Stimulated activated naive CD4-positive, alpha-beta T cell (primary cell): ENCODE measurements around the gene WFDC5.
"Not testable (repeated sequence)": the region's sequence is repeated elsewhere in the genome, so short reads cannot be mapped to it uniquely, and the experiment has no call there.

ENCODE experiments used
- DNase-seq, 6 experiments: peaks; one replicate each; lab custom pipeline; 2025; lab: John Stamatoyannopoulos, UW

Gene WFDC5

DNA sequence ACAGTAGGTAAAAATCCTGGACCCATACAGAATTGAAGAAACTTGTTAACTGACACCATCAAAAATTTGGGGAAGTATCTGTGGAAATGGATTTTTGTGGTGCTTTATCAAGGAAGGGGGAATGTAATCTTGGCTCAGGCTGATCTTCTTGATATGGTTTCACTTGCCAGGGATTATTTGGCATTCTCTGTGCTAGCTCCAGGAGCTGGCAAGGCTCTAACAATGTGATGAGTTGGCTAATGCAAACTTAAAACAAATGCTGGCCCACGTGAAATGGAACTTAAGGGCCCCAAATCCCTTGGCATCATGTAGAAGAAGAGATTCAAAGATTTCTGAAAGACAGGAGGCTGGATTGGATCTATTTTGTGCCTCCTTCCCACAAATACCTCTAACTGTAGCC, 27.2 kb downstream of the WFDC5 start:
- DNase-seq, result no peak

DNA sequence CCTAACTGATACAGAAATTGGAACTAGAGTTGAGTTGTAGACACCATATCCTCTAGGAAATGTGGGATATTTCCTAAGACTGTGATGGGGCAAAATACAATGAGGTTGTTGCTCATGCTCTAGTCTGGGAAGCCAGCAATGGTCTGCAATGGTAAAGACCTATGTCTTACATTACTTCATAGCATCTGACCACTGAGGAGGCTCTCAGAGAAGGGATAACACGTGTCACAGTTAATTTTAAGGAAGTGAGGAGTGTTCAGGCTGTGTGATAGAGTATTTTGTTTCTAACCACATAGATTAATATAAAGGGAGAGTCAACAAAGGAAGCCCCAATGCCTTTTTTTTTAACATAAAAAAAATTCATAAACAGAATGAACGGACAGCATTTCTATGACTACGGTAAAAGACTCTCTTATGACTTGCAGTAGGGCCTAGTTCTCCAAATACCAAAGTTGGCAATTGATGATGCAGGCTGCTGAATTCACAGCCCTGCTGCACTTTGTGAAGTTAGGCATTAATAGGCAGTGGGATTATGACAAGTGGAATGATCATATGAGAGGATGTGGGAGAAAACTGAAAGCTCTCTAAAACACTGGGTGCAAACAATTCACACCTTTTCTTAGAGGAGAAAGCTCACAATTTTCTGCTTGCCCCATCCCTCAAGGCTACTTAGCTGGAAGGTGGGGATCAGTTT, 27.7 kb downstream of the WFDC5 start:
- DNase-seq, result no peak

DNA sequence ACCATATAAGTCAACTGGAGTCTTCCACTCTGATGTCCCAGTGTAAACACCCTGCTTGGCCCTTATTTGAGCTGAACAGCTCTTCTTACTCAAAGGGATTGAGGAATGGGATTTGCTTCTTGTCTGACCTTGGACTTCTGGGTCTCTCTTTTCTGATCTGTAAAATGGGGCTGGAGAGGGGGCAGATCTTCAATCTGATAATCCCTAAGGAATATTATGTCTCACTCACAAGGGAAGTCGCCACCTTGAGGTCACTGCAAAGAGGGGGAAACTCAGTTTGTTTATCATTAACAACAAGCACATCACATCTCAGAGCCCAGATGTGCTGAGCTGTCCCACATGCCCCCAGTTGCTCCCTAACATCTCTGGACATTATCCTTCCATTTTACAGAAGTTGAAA, 29.1 kb downstream of the WFDC5 start:
- DNase-seq, result no peak

DNA sequence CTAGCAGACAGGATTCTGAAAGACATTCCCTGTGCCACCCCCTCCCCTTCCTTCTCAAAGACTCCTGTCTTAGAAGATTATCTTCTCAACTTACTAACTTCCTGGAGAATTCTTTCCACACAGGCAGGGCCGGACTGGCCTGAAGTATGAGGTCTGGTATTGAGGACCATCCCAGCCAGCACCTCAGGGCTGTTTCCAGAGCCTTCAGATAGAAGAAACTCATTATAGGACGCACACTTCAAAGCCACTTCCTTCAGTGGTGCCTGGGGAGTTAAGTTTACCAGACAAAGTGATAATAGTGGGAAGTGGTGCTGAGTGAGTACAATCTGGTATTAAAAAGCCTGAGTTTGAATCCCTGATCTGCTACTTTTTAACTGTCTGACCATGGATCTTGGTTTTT, 29.7 kb downstream of the WFDC5 start:
- DNase-seq, result no peak

DNA sequence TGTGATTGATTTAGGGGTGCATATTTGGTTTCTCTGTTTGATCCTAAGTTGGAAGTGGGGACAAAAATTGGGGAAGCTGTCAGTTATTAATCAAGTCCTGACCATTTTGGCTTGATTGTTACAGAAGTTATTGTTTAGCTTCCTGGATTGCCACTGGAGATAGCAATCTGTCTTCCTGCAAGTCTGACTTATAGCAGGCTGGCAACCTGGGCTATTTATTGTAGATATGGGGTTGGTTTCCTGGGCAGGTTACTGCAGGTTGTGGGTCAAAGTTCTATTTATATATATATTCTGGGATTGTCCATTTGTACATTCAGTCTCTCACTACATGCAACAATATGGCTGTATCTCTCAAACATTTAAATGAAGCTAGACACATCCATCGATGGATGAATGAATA, 31.8 kb downstream of the WFDC5 start:
- DNase-seq, result no peak

DNA sequence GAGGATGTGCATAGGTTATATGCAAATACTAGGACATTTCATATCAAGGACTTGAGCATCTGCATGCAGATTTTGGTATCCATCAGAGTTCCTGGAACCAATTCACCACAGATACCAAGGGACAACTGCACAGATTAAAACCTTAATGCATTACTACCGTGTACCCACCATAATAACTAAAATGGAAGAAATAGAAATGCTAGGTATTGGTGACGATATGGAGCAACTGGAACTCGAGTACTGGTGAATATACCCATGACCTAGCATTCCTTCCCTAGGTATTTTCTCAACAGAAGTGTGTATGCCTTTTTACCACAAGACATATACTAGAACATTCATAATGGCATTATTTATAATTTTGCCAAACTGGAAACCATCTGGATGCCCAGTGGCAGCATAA, 32.5 kb downstream of the WFDC5 start:
- no peak for DNase-seq

DNA sequence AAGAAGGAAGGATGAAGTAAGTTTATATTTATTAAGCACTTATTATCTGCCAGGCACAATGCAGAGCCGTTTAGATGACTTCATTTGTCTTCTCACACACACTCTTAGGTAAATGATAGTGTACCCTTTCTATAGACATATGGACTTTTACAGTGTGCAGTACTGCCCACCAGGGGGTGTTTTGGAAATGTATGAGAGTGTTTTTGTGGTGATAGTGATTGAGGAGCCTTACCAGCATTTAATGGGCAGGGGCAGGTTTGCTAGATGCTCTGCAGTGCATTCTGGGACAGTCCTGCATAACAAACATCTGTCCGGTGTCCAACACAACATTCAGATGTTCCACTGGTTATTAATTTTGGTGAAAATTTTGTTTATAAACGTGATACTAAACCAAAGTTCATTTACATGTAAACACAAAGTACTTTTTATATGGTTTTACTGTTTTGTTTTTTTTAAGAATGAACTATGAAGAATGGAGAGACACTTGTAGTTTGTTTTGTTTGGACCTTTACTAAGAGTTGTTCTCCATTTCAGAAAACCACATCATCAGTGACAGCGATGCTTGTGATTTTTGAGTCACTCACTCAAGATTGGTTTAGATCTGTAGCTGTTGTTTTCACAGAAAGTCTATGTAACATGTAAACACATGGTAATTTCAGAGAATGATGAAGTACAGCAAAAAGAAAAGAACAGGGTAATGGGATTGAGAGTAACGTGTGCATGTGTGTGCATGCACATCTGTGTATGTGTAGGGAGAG, 33.9 kb downstream of the WFDC5 start:
- DNase-seq, result no peak

DNA sequence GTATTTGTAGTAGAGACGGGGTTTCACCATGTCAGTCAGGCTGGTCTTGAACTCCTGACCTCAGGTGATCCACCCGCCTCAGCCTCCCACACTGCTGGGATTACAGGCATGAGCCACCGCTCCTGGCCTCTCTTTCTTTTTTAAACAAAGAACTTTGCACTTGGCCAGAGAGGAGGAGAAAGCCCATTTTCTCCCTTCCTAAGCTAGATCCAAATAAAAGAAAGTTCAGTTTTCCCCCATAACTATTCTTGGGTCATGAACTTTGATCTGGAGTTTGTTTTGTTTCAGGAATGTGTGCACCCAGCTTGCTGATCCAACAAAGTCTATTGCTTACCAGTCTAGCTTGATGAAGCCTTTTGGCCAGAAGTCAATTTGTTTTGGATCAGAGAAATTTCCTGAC, 37.4 kb downstream of the WFDC5 start:
- DNase-seq, result no peak

DNA sequence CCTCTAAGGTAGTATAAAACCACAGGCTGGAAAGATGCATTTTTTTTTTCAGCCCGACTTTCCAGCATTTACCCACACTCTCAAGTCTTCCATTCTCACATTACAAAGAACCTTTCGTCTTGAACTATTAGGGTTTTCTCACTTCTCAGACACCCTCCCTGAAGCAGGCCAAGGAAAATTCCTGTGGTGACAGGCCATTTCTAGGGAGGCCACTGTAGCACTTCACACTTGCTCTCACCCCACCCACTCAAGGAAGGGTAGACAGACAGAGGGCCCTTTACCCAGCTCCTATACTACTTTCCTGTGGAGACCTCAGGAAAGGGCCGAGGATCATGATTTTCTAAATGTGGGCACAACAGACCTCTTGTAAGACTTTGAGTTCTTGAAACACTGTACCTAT, 41.8 kb downstream of the WFDC5 start:
- DNase-seq, result no peak

DNA sequence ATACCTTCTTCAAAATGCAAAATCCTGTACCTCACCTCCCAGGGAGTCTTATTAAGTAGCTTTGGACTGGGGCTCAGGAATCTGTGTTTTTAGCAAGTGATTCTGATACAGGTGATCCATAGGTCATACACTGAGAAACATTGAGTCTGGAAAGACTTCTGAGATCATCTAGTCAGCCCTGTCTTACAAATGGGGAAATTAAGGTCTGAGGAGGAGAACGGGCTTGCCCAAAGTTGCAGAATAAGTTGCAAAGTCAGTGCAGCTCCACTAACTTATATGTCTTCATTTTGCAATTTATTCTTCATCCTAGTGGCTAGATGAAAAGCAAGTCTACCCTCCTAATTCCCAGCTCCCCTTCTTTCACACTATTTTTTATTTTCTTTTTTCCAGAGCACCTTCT, 42.9 kb downstream of the WFDC5 start:
- DNase-seq, result no peak

DNA sequence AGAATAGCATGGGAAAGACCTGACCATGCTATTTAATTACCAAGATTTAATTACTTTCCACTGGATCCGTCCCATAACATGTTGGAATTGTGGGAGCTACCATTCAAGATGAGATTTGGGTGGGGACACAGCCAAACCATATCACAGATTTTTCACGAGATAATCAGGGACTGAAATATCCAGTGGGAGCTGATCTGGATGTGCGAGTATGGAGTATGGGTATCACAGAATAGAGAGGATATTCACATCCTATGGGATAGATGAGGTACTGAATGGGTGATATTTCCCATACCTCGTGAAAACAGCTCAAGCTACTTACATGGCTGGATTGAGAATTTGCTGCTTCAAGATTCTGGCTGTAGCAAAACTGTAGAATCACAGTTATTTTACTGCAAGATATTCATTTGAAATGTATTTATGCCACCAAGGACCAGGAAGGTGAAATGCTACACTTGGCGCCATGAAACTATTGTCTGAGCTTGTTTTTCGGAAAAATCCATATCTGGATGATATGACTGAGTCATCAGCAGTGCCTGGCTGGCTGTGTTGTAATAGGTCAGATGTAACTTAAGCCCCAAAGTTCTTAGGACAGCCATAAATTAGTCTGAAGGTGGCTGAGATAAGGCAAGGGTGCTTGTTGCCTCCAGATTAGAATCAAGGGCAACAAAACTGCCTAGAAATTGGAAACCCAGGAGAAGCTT, 43.9 kb downstream of the WFDC5 start:
- no peak for DNase-seq

DNA sequence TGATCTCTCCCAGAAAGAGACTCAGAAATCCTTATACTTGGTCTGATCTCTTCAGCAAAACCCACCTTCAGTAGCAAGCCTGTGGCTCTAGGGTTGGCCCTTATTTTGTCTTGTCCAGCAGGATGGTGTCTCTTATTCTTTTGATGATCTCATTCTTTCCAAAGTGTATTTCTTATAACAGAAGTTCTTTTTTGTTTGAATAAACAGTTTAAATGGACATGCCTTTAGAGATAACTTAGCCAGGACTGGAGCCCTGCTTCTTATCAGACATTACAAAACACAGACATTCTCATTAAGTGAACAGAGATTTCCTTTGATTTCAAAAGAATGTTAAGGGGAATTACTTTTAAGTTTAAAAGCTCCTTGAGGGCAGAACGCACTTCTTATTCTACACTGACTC, 45.7 kb downstream of the WFDC5 start:
- DNase-seq, result no peak

DNA sequence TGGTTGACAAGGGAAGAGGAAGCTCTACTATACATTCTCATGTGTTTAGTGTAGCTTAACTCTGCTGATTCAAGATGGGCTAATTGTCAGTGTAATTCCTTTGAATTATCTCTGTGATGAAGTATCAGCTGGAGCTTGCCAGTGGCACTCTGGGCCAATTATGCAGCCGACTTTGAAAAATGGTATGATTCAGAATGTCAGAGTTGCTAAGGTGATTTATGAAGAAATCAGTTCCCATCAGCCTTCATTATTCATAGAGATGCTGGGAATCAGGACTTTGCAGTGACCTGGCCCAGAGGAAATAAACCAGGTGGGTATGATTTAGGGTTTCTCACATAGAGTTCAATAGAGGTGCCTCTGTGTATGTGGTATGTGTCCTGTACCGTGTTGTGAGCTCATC, 47.4 kb downstream of the WFDC5 start:
- DNase-seq, result no peak

DNA sequence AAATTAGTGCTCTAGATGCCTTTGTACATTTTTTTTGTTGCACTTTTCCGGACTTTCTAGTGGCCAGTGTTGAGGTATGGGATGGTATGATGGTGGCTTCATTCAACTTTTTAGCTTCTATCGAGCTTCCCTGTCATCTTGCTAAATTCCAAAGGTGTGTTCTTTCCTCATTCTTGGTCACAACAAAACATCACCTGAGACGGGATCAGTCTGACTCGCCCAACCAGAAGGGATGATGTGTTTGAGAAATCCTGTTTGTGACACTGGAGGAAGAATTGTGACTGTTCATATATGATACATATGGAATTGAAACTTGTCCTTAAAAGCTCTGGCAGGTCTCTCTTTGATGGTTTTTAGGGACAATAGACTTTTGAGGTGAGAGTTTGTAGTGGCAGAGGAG, 47.9 kb downstream of the WFDC5 start:
- DNase-seq, result no peak

DNA sequence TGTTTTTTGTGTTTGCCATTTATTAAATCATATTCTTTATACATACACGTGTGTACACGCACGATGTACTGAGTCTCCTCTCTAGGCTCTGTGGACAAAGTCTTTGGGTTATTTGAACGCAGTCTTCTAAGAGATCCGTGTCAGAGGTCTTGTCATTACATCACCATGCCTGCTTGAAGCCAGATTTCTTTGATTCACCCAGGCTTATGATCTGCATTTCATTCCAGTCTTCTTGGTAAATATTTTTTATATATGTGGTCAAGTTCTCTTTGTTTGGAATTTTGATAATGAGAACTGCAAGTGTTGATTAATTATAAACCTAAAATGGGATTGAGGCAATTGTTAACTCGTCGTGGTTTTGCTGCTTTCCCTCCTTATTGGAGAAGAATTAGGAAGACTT, 48.6 kb downstream of the WFDC5 start:
- DNase-seq, result no peak

DNA sequence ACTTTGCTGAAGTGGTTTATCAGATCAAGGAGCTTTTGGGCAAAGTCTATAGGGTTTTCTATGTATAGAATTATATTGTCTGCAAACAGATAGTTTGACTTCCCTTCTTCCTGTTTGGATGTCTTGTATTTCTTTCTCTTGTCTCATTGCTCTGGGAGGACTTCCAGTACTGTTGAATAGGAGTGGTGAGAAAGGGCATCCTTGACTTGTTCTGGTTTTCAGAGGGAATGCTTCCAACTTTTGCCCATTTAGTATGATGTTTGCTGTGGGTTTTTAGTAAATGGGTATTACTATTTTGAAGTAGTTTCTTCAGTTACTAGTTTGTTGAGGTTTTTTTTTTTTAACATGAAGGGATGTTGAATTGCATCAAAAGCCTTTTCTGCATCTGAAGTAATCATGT, 50.2 kb downstream of the WFDC5 start:
- DNase-seq, result no peak

DNA sequence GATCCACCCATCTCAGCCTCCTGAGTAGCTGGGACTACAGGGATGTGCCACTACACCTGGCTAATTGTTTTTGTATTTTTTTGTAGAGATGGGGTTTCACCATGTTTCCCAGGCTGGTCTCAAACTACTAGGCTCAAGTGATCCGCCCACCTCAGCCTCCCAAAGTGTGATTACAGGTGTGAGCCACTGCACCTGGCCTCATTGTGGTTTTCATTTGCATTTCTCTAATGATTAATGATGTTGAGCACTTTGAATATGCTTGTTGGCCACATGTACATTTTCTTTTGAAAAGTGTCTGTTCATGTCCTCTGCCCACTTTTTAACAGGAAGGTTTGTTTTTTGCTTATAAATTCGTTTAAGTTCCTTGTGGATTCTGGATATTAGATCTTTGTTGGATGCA, 51.9 kb downstream of the WFDC5 start:
- DNase-seq, result not testable (repeated sequence)

DNA sequence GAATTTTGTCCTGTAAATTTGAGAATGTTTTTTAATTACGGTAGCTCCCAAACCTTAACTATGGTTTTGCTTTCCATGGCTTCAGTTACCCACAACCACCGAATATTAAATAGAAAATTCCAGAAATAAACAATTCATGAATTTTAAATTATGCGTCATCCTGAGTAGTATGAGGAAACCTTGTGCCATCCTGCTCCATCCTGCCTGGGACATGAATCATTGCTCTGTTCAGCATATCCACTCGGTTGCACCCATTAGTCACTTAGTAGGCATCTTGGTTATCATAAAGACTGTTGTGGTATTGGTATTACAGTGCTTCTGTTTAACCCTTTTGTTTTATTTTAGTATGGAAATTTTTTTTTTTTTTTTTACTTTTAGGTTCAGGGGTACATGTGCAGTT, 53.7 kb downstream of the WFDC5 start:
- DNase-seq, result no peak

DNA sequence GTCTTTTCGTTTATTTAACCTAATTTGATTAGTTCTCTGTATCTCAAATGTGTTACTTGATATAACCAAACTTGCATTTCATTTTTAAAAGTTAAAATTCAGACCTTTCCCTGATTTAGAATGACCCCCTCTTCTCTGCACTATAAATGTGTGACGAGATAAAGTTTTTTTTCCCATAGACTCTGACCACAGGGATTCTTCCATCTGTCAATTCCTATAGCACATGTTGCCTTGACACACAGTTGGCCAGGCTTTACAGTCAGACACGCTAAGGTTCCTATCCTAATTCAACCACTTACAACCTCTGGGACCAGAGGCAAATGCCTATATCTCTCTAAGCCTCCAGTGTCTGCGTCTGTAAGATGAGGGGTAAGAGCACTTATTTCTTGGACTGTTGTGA, 54.7 kb downstream of the WFDC5 start:
- DNase-seq, result no peak
